IMR-90 (cell line): ENCODE measurements around the gene MYH9. TPM values are rescaled to one million over a fixed set of nuclear protein-coding genes. Genes with fewer than 3 reads are reported as not detected.

Experiments
- ATAC-seq: fragments of 200-7000 bp; cut with Tn5 transposase; 2 replicates; pipeline ENCODE4 v1.9.1; 2020; ENCODE audit warnings: low read depth, mild to moderate bottlenecking, moderate library complexity
- BruUV-seq: library from RNA; stranded (reverse); fragments of 400-500 nt; replicated peaks from 2 replicates; lab custom pipeline; 2021; lab: Mats Ljungman, UMichigan
- CTCF ChIA-PET: fragments of 300-600 bp; formaldehyde crosslinking; extraction: SDS; loops from one replicate; lab custom pipeline; 2021; ENCODE audit warnings: antibody characterized with exemption; lab: Yijun Ruan, JAX
- POLR2A ChIA-PET: fragments of 300-600 bp; sonication (Branson Sonifier 250); formaldehyde crosslinking; loops from one replicate; lab custom pipeline; 2022; ENCODE audit warnings: antibody characterized with exemption; ENCODE audit not compliant: unreplicated experiment; lab: Charles Lee
- DNase-seq: peaks from one replicate; pipeline ENCODE4 v3.0.0; 2013
- H2AFZ ChIP-seq: replicated peaks from 2 replicates; pipeline ENCODE3; 2013; ENCODE audit warnings: low read length, mild to moderate bottlenecking; ENCODE audit not compliant: poor library complexity
- H2AK5ac ChIP-seq: 2 replicates; pipeline ENCODE4 v1.6.1; 2013; ENCODE audit warnings: low read depth, low read length, inconsistent platforms
- H2AK9ac ChIP-seq: replicated peaks from 2 replicates; pipeline ENCODE3; 2013; ENCODE audit warnings: mild to moderate bottlenecking, low read depth, low read length, moderate library complexity; ENCODE audit not compliant: poor library complexity
- H2BK120ac ChIP-seq: 2 replicates; pipeline ENCODE4 v1.6.1; 2013; ENCODE audit warnings: low read depth, low read length, inconsistent platforms
- H2BK15ac ChIP-seq: 3 replicates; pipeline ENCODE4 v1.6.1; 2013; ENCODE audit warnings: low read depth, low read length, inconsistent platforms
- H2BK20ac ChIP-seq: 2 replicates; pipeline ENCODE4 v1.6.1; 2013; ENCODE audit warnings: low read depth, mild to moderate bottlenecking, inconsistent platforms, low read length, moderate library complexity
- H2BK5ac ChIP-seq: 2 replicates; pipeline ENCODE4 v1.6.1; 2013; ENCODE audit warnings: mild to moderate bottlenecking, low read depth, low read length, inconsistent platforms; ENCODE audit not compliant: poor library complexity, severe bottlenecking
- H3K14ac ChIP-seq: replicated peaks from 2 replicates; pipeline ENCODE4 v1.6.1; 2013; ENCODE audit warnings: low read depth, low read length, inconsistent platforms
- H3K18ac ChIP-seq: 2 replicates; pipeline ENCODE4 v1.6.1; 2013; ENCODE audit warnings: low read depth, low read length, control low read depth
- H3K23ac ChIP-seq: 2 replicates; pipeline ENCODE4 v1.6.1; 2013; ENCODE audit warnings: low read depth, low read length, inconsistent platforms
- H3K27ac ChIP-seq: 2 replicates; pipeline ENCODE4 v1.5.1; 2013; ENCODE audit warnings: mild to moderate bottlenecking, control low read depth, low read length; ENCODE audit not compliant: insufficient read depth
- H3K27me3 ChIP-seq: 2 replicates; pipeline ENCODE4 v1.6.1; 2013; ENCODE audit warnings: low read length; ENCODE audit not compliant: control insufficient read depth, insufficient read depth
- H3K36me3 ChIP-seq: 2 replicates; pipeline ENCODE4 v1.6.1; 2013; ENCODE audit warnings: low read length, mixed read lengths; ENCODE audit not compliant: control insufficient read depth, insufficient read depth
- H3K4ac ChIP-seq: 2 replicates; pipeline ENCODE4 v1.6.1; 2013; ENCODE audit warnings: low read depth, low read length, inconsistent platforms
- H3K4me1 ChIP-seq: 2 replicates; pipeline ENCODE4 v1.6.1; 2013; ENCODE audit warnings: low read length, mixed read lengths; ENCODE audit not compliant: control insufficient read depth, insufficient read depth
- H3K4me2 ChIP-seq: 2 replicates; pipeline ENCODE4 v1.6.1; 2013; ENCODE audit warnings: low read depth, mild to moderate bottlenecking, control low read depth, low read length, moderate library complexity
- H3K4me3 ChIP-seq: 2 replicates; pipeline ENCODE4 v1.5.1; 2013; ENCODE audit warnings: low read depth, mild to moderate bottlenecking, control low read depth, low read length, moderate library complexity; ENCODE audit not compliant: insufficient read depth
- H3K56ac ChIP-seq: 2 replicates; pipeline ENCODE4 v1.6.1; 2013; ENCODE audit warnings: low read length, inconsistent platforms; ENCODE audit not compliant: insufficient read depth; ENCODE audit errors: extremely low read depth
- H3K79me1 ChIP-seq, 2 experiments: 2 replicates each; pipeline ENCODE4 v1.6.1; 2013; ENCODE audit warnings: low read length in 2 of 2, inconsistent platforms in 1 of 2, low read depth in 1 of 2
- H3K9ac ChIP-seq: 2 replicates; pipeline ENCODE4 v1.6.1; 2013; ENCODE audit warnings: low read depth, low read length, control low read depth
- H3K9me1 ChIP-seq: 2 replicates; pipeline ENCODE4 v1.6.1; 2013; ENCODE audit warnings: low read length, inconsistent platforms; ENCODE audit not compliant: insufficient read depth
- H3K9me3 ChIP-seq: 2 replicates; pipeline ENCODE4 v1.6.1; 2013; ENCODE audit warnings: low read length; ENCODE audit not compliant: control insufficient read depth, insufficient read depth
- H4K20me1 ChIP-seq: 2 replicates; pipeline ENCODE4 v1.6.1; 2013; ENCODE audit warnings: low read length, inconsistent platforms; ENCODE audit not compliant: insufficient read depth
- H4K5ac ChIP-seq: 2 replicates; pipeline ENCODE4 v1.6.1; 2013; ENCODE audit warnings: mild to moderate bottlenecking, low read depth, low read length, control low read depth
- H4K8ac ChIP-seq, 2 experiments: 2 replicates each; pipeline ENCODE4 v1.6.1; 2013; ENCODE audit warnings: low read depth in 2 of 2, low read length in 2 of 2, control low read depth in 1 of 2, inconsistent platforms in 1 of 2
- H4K91ac ChIP-seq: 2 replicates; pipeline ENCODE4 v1.6.1; 2013; ENCODE audit warnings: low read depth, low read length, inconsistent platforms; ENCODE audit not compliant: insufficient read depth
- BHLHE40 ChIP-seq: fragments of 150-350 bp; IDR thresholded peaks from 2 replicates; pipeline ENCODE4 v1.6.1; 2016; ENCODE audit warnings: mild to moderate bottlenecking, low read depth, low read length
- CEBPB ChIP-seq: IDR thresholded peaks from 2 replicates; pipeline ENCODE4 v1.6.1; 2012; ENCODE audit warnings: low read depth, low read length, improper control_type of control experiment
- CHD1 ChIP-seq: IDR thresholded peaks from 2 replicates; pipeline ENCODE4 v1.6.1; 2012; ENCODE audit warnings: low read depth, low read length, improper control_type of control experiment
- FOS ChIP-seq: fragments of 150-350 bp; IDR thresholded peaks from 2 replicates; pipeline ENCODE4 v1.6.1; 2016; ENCODE audit warnings: low read depth, low read length
- MAFK ChIP-seq: IDR thresholded peaks from 2 replicates; pipeline ENCODE4 v1.6.1; 2012; ENCODE audit warnings: low read depth, low read length, improper control_type of control experiment
- MAZ ChIP-seq: IDR thresholded peaks from 2 replicates; pipeline ENCODE4 v1.6.1; 2012; ENCODE audit warnings: low read depth, mild to moderate bottlenecking, low read length, improper control_type of control experiment, moderate library complexity, borderline replicate concordance
- MXI1 ChIP-seq: IDR thresholded peaks from 2 replicates; pipeline ENCODE4 v1.6.1; 2012; ENCODE audit warnings: low read depth, mild to moderate bottlenecking, low read length, moderate library complexity, borderline replicate concordance
- NFE2L2 ChIP-seq: fragments of 150-350 bp; IDR thresholded peaks from 2 replicates; pipeline ENCODE4 v1.6.1; 2016; ENCODE audit warnings: low read depth, mild to moderate bottlenecking, low read length
- POLR2A ChIP-seq: IDR thresholded peaks from 2 replicates; pipeline ENCODE4 v1.6.1; 2012; ENCODE audit warnings: mild to moderate bottlenecking, low read depth, low read length
- RAD21 ChIP-seq: IDR thresholded peaks from 2 replicates; pipeline ENCODE4 v1.6.1; 2012; ENCODE audit warnings: low read length, improper control_type of control experiment
- RCOR1 ChIP-seq: IDR thresholded peaks from 2 replicates; pipeline ENCODE4 v1.6.1; 2012; ENCODE audit warnings: mild to moderate bottlenecking, low read length, improper control_type of control experiment; ENCODE audit not compliant: insufficient replicate concordance
- RFX5 ChIP-seq: IDR thresholded peaks from 2 replicates; pipeline ENCODE4 v1.8.0; 2012; ENCODE audit warnings: low read depth, mild to moderate bottlenecking, low read length, moderate library complexity
- SMC3 ChIP-seq: fragments of 150-350 bp; IDR thresholded peaks from 2 replicates; pipeline ENCODE4 v1.6.1; 2016; ENCODE audit warnings: low read depth, mild to moderate bottlenecking, antibody characterized with exemption, low read length, moderate library complexity
- WGBS, 2 experiments: methylation state at CpG; one replicate each; pipeline versions ENCODE4 v1.1.5 to v1.1.7; 2013; ENCODE audit warnings: missing lambda C conversion rate in 2 of 2; ENCODE audit not compliant: insufficient read length in 1 of 2; ENCODE audit errors: extremely low coverage in 2 of 2; 5-methylcytosine and 5-hydroxymethylcytosine counted together
- dilution Hi-C: fragments of 300-500 bp; cut with HindIII; formaldehyde crosslinking; loops from one replicate; pipeline ENCODE4 v1.14.3; 2018; ENCODE audit warnings: low sequenced_read_pairs; ENCODE audit not compliant: unreplicated experiment
- in situ Hi-C: fragments of 300-500 bp; cut with MboI; formaldehyde crosslinking; loops from 3 replicates; pipeline ENCODE4 v1.14.3; 2019; ENCODE audit warnings: low sequenced_read_pairs, inconsistent platforms, mixed read lengths
- intact Hi-C: fragments of 100-400 bp; cut with micrococcal nuclease; formaldehyde crosslinking; loops from 2 replicates; pipeline ENCODE4 v1.10.0; 2022
- polyA plus RNA-seq, 3 experiments: library from polyadenylated mRNA; depleted of rRNA; stranded (reverse); fragments of >200 nt; gene quantifications; 2 replicates each; pipeline ENCODE4 v1.2.3, GENCODE V29; 2012; ENCODE audit warnings: low replicate concordance in 1 of 3
- total RNA-seq: library from RNA; depleted of rRNA; stranded (reverse); fragments of >200 nt; gene quantifications from 2 replicates; pipeline ENCODE4 v1.2.3, GENCODE V29; 2012
- TF ChIP-seq, protein P1 (sequence below): fragments of 150-350 bp; IDR thresholded peaks from 2 replicates; pipeline ENCODE4 v1.6.1; 2017; ENCODE audit warnings: mild to moderate bottlenecking, antibody characterized with exemption, low read length, low read depth
- TF ChIP-seq, protein P2 (sequence below): fragments of 150-350 bp; IDR thresholded peaks from 2 replicates; pipeline ENCODE4 v1.6.1; 2016; ENCODE audit warnings: low read depth, mild to moderate bottlenecking, low read length, moderate library complexity, borderline replicate concordance
- TF ChIP-seq, protein P3 (sequence below): conservative IDR thresholded peaks from 2 replicates; pipeline ENCODE4 v1.5.1; 2012; ENCODE audit warnings: mild to moderate bottlenecking, low read depth, low read length, improper control_type of control experiment

The MYH9 gene
- total and polyA plus RNA-seq, 2 of the 4 experiments (the other 2 are of a cell fraction) = 475 to 554 TPM

GRCh38 chr22:36233796-36234195 is 154.0 kb downstream of the MYH9 start:
- no peak overlapping the region for H3K27ac ChIP-seq
- DNase-seq (peak; percentile 26), ATAC-seq (peak; percentile 33)
- no peak overlapping the region for H2BK5ac ChIP-seq
- H4K5ac ChIP-seq = no peak overlapping the region
- H2BK120ac ChIP-seq = no peak overlapping the region
- no peak overlapping the region for H2AK5ac ChIP-seq
- ChIA-PET POLR2A (no interaction called here), CTCF (no interaction called here)
- H2AFZ ChIP-seq = no peak overlapping the region
- peaks cover 20% of the 10 kb centered on the region for H3K9me1 ChIP-seq
- no peak overlapping the region for H3K14ac ChIP-seq
- no peak overlapping the region for H3K4ac ChIP-seq
- H3K4me3 ChIP-seq = no peak overlapping the region
- H3K4me1 ChIP-seq = peaks cover 16% of the 10 kb centered on the region
- in situ Hi-C loops = no loop called here
- H3K36me3 ChIP-seq = peaks cover 30% of the 10 kb centered on the region
- no peak overlapping the region for H2AK9ac ChIP-seq
- peaks cover 9% of the 10 kb centered on the region; the same call in 1 of the 2 replicates for H4K20me1 ChIP-seq
- H3K79me1 ChIP-seq = peaks cover 4 to 43% of the 10 kb centered on the region in 2 experiments
- WGBS, 2 experiments = 70% methylated on average over 3 of the region's 7 CpGs; no CpG with 5 or more reads in 1 of the 2 experiments
- H3K9ac ChIP-seq = no peak overlapping the region
- dilution Hi-C loops = no loop called here
- BruUV-seq = no TSS peak
- H2BK15ac ChIP-seq = no peak overlapping the region
- H3K27me3 ChIP-seq = no peaks in the 10 kb centered on the region
- no peak overlapping the region for H3K23ac ChIP-seq
- no peak overlapping the region for H4K8ac ChIP-seq
- H2BK20ac ChIP-seq = no peak overlapping the region
- TF ChIP-seq RFX5 = no peak
- TF ChIP-seq MAZ = no peak
- no peak for TF ChIP-seq MAFK
- TF ChIP-seq, protein P1, sequence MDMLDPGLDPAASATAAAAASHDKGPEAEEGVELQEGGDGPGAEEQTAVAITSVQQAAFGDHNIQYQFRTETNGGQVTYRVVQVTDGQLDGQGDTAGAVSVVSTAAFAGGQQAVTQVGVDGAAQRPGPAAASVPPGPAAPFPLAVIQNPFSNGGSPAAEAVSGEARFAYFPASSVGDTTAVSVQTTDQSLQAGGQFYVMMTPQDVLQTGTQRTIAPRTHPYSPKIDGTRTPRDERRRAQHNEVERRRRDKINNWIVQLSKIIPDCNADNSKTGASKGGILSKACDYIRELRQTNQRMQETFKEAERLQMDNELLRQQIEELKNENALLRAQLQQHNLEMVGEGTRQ = no peak
- TF ChIP-seq RAD21 = no peak
- TF ChIP-seq CHD1 = no peak
- TF ChIP-seq, protein P2, sequence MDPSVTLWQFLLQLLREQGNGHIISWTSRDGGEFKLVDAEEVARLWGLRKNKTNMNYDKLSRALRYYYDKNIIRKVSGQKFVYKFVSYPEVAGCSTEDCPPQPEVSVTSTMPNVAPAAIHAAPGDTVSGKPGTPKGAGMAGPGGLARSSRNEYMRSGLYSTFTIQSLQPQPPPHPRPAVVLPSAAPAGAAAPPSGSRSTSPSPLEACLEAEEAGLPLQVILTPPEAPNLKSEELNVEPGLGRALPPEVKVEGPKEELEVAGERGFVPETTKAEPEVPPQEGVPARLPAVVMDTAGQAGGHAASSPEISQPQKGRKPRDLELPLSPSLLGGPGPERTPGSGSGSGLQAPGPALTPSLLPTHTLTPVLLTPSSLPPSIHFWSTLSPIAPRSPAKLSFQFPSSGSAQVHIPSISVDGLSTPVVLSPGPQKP = no peak
- TF ChIP-seq, protein P3, sequence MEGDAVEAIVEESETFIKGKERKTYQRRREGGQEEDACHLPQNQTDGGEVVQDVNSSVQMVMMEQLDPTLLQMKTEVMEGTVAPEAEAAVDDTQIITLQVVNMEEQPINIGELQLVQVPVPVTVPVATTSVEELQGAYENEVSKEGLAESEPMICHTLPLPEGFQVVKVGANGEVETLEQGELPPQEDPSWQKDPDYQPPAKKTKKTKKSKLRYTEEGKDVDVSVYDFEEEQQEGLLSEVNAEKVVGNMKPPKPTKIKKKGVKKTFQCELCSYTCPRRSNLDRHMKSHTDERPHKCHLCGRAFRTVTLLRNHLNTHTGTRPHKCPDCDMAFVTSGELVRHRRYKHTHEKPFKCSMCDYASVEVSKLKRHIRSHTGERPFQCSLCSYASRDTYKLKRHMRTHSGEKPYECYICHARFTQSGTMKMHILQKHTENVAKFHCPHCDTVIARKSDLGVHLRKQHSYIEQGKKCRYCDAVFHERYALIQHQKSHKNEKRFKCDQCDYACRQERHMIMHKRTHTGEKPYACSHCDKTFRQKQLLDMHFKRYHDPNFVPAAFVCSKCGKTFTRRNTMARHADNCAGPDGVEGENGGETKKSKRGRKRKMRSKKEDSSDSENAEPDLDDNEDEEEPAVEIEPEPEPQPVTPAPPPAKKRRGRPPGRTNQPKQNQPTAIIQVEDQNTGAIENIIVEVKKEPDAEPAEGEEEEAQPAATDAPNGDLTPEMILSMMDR = no peak
- TF ChIP-seq SMC3 = no peak
- no peak for TF ChIP-seq BHLHE40
- TF ChIP-seq MXI1 = no peak
- no peak for TF ChIP-seq CEBPB
- no peak for TF ChIP-seq RCOR1
- no peak for TF ChIP-seq POLR2A
- no peak for TF ChIP-seq FOS
- no peak for TF ChIP-seq NFE2L2
- no peak overlapping the region for H3K18ac ChIP-seq
- intact Hi-C loops = no loop called here
- H3K4me2 ChIP-seq = no peak overlapping the region
- no peak overlapping the region for H4K91ac ChIP-seq
- H3K56ac ChIP-seq = no peak overlapping the region
- H3K9me3 ChIP-seq = no peaks in the 10 kb centered on the region
